ENCODE results near the gene TH. TPM values are rescaled to one million over a fixed set of nuclear protein-coding genes. Genes with fewer than 3 reads are reported as not detected.

The TH gene
- total RNA-seq, 3 donors from 2014 or later: not detected

DNA sequence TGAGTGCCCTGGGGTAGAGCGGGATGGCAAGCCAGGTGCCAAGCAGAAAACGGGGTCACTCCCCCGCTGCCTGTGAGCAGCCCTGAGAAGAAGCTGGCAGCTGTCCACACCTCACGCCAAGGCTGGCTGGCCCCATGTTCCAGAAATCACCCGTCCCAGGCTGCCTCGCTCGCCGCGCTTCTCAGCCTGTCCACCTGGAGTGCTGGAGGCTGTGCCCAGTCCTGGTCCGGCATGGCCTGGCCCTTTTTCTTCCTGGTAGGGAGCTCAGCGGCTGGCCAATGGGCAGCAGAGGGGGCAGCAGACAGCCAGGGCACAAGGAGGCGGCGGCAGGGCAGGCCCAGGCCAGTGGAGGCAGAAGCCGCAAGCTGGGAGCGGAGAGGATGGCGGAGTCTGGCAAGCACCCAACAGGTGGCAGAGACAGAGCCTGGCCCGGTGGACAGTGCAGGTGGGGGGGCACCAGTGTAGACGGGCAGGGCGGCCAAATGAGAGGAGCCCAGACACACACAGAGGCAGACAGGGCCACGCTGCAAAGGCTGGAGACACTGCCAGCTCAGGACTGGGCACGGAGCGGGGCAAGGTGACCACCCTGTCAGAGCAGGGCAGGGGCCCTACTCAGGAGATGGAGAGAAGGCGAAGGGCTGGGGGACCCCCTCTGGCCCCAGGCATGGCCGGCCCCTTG is 37.2 kb upstream of the TH start:
- Histone ChIP-seq H3K4me1 (peaks cover 7 to 10% of the 10 kb centered on the region in 2 donors), H3K4me3 (peak overlapping the region in 1 of 3 donors; percentile 37), H3K9me3 (no peaks in the 10 kb centered on the region), H3K27me3 (no peaks in the 10 kb centered on the region), H3K27ac (peak overlapping the region in 1 of 2 donors; percentile 61), H3K36me3 (no peaks in the 10 kb centered on the region)
- TF ChIP-seq, protein P1, sequence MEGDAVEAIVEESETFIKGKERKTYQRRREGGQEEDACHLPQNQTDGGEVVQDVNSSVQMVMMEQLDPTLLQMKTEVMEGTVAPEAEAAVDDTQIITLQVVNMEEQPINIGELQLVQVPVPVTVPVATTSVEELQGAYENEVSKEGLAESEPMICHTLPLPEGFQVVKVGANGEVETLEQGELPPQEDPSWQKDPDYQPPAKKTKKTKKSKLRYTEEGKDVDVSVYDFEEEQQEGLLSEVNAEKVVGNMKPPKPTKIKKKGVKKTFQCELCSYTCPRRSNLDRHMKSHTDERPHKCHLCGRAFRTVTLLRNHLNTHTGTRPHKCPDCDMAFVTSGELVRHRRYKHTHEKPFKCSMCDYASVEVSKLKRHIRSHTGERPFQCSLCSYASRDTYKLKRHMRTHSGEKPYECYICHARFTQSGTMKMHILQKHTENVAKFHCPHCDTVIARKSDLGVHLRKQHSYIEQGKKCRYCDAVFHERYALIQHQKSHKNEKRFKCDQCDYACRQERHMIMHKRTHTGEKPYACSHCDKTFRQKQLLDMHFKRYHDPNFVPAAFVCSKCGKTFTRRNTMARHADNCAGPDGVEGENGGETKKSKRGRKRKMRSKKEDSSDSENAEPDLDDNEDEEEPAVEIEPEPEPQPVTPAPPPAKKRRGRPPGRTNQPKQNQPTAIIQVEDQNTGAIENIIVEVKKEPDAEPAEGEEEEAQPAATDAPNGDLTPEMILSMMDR (IDR thresholded peaks at IDR 0.05): peak; percentile 13 to 55 (median 35)
- TF ChIP-seq POLR2A (IDR thresholded peaks at IDR 0.05): no peak
- DNase-seq (ENCODE audit: low spot score in 2 of 2): peak; percentile 57 to 68
- intact Hi-C loops (cut with DNase I; ENCODE audit: low total_unique reads): no loop called here

DNA sequence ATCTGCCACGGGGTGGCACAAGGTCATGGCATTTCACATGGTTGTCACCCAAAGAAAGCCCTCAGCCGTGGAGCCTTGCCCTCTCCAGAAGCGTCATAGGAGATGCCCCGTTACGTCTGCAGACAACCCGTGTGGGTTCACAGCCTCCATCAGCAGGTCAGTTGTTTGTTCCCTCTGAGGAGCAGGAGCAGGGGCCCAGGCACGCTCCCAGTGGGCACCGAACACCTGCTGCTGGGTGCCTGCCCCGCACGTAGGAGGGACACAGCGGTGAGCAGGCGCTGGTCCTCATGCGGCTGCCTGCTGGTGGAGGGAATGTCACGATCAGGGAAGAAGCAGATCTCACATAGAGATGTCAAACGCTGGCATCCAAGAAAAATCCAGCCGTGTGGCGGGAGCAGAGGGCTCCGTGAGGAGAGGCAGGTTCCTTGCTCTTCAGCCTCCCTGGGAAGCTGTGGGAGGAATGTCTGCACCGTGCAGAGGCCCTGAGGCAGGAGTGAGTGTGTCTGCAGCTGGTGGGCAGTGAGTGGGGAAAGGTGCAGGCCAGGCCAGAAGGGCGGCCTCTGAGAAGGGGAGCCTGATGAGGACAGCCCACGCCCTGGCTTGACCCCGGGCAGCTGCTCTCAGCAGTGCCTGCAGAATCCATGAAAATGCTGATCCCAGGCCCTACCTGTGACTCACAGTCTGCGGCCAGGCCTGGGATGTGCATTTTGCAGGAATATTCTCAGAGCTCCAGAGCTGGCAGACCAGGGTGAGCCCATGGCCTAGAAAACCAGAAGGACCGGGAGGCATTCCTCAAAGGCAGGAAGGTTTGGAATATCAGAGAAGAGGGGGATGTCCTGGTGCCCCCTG is 36.4 kb upstream of the TH start:
- Histone ChIP-seq H3K27me3 (no peaks in the 10 kb centered on the region), H3K9me3 (no peaks in the 10 kb centered on the region), H3K27ac (peak overlapping the region in 1 of 2 donors; percentile 61), H3K36me3 (no peaks in the 10 kb centered on the region), H3K4me1 (peaks cover 7 to 11% of the 10 kb centered on the region in 2 donors), H3K4me3 (no peak overlapping the region)
- DNase-seq (ENCODE audit: low spot score in 2 of 2): peak; percentile 16 to 35
- no peak for TF ChIP-seq POLR2AphosphoS5 (IDR thresholded peaks at IDR 0.05)
- TF ChIP-seq, protein P1 (IDR thresholded peaks at IDR 0.05): no peak
- TF ChIP-seq POLR2A (IDR thresholded peaks at IDR 0.05): no peak
- intact Hi-C loops (cut with DNase I; ENCODE audit: low total_unique reads): no loop called here

DNA sequence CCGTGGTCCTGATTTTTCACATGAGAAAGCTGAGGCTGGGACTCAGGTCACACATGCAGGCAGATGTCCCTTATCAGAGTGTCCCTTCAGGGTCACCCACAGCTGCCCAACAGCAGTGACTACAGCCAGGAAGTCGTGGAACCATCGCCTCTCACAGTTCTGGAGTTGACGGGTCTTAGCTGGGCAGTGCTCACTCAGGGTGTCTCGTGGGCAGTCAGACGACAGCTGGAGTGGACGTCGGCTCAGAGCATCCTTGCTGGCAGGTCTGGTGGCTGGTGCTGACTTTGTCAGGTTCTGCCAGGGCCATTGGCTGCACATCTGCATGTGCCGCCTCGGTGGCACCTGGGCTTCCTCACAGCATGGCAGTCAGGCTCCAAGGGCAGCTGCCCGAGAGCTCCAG is 35.6 kb upstream of the TH start:
- Histone ChIP-seq H3K4me3 (no peak overlapping the region), H3K27me3 (no peaks in the 10 kb centered on the region), H3K9me3 (no peaks in the 10 kb centered on the region), H3K27ac (no peak overlapping the region), H3K4me1 (peaks cover 7 to 16% of the 10 kb centered on the region in 2 donors), H3K36me3 (no peaks in the 10 kb centered on the region)
- TF ChIP-seq POLR2A (IDR thresholded peaks at IDR 0.05): no peak
- TF ChIP-seq, protein P1 (IDR thresholded peaks at IDR 0.05): no peak
- intact Hi-C loops (cut with DNase I; ENCODE audit: low total_unique reads): no loop called here
- peak in 1 of 2 donors; percentile 47 for DNase-seq (ENCODE audit: low spot score in 2 of 2)

DNA sequence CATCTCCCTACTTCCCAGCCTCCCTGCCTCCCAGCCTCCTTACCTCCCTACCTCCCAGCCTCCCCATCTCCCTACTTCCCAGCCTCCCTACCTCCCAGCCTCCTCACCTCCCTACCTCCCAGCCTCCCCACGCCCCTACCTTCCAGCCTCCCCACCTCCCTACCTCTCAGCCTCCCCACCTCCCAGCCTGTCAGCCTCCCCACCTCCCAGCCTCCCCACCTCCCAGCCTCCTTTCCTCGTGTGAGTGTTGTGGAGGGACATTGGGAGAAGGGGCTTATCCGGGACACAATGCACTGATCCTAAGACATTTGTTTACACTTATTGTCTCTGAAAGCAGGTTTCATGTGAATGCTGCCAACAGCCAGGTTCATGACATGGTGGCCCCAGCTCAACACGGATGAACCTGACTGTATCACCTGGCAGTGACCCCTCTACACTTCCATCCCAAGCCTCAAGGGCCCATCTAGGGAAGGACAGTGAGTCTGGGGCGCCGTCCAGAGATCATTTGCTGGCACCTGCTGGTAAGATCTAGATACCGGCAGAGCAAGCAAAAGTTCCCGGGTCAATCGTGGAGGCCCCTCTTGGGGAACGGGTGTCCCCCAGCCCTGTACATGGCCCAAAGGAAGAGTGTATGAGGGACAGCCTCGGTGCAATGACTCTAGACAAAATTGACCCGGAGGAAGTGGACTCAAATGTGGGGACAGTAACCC is 34.5 kb upstream of the TH start:
- DNase-seq (ENCODE audit: low spot score in 2 of 2): peak; percentile 7 to 31
- intact Hi-C loops (cut with DNase I; ENCODE audit: low total_unique reads): no loop called here
- H3K27me3 ChIP-seq: no peaks in the 10 kb centered on the region
- H3K4me1 ChIP-seq: peaks cover 7 to 16% of the 10 kb centered on the region in 2 donors
- no peaks in the 10 kb centered on the region for H3K9me3 ChIP-seq
- H3K36me3 ChIP-seq: no peaks in the 10 kb centered on the region
- no peak overlapping the region for H3K27ac ChIP-seq
- H3K4me3 ChIP-seq: no peak overlapping the region
- TF ChIP-seq POLR2AphosphoS5 (IDR thresholded peaks at IDR 0.05) (no peak), POLR2A (IDR thresholded peaks at IDR 0.05) (no peak)
- TF ChIP-seq, protein P1 (IDR thresholded peaks at IDR 0.05): no peak

All from breast epithelium (tissue), 4 donors.